CD4-positive, alpha-beta T cell treated with Interleukin-10 for 1 hour (primary cell): ENCODE measurements around the gene HDAC6.
"Not testable (repeated sequence)": the region's sequence is repeated elsewhere in the genome, so short reads cannot be mapped to it uniquely, and the experiment has no call there.

Source experiments
- DNase-seq: peaks from one replicate; pipeline ENCODE4 v3.0.0-alpha.2; 2020

The HDAC6 gene

DNA sequence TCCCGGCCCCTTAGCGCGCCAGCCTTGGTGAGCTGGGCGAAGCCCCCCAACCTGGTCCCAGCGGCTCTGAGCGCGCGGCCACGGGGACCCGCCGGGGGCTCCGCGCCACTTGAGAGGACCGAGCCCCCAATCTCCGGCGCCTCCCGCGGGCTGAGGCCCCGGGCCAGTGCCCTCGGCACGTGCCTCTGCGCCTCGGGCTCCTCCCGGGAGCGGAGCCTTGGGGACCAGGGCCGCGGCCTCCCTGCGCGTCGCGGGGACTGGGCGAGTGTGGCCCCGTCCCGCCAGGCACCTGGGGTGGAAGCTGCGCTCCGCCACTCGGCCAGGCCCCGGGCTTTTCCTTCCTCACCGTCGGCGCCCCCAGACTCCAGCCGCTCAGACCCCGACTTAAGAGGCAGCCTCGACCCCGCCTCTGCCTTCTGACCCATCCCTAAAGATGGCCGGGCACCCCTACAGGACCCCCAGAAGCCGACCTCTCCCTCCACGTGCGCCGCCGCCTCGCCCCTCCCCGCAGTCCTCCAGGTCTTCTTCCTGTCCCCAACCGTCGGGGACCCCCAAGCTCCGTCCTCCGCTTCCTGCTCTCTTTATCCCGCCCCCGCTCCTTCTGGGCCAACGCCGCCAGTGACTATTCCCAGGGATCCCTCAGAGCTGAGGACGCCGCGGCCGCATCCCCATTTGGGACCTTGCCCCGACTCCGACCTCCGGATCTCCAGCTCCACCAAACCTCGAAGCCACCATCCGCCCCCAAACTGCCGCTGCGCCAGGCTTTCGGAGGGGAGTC, 25.2 kb downstream of the HDAC6 start:
- DNase-seq, result no peak

- no peak for DNase-seq
Measured at GRCh38 chrX:48827654-48827968, 25.7 kb downstream of the HDAC6 start.

GRCh38 chrX:48829016-48829735, 27.3 kb downstream of the HDAC6 start:
- DNase-seq, result no peak

DNA sequence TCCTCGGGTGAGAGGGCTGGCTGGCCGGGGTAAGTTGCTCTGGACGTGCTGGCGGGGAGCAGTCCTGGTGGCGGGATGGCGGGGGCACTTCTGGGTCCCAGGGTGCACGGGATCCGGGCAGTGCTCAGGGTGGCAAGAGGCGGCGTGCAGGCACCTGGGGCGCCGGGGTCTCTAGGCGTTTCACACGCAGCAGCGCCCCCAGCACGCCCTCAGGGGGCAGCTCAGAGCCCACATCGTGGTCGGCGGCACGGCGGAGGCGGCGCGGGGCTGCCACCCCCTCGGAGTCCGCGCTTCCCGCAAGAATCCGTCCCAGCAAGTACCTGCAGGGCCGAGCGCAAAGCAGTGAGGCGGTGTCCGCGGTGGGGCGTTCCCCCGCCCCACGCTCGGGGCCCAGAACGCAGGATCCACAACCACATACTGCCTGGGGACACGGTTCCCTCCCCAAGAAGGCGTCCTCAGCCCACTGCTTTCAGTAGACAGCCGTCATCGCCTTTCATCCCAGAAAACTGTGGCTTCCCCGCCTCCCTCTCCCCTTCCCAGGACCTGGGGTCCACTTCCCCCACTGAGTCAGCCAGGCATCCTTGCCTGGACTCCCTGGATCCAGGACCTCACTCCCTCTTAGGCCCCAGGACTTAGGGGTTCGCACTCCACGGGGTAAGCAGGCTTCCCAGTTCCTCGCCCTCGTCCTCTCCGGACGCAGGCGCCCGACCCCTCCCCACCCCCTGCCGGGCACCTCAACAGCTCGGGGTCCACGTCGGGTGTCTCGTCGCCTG, 29.5 kb downstream of the HDAC6 start:
- no peak for DNase-seq

DNA sequence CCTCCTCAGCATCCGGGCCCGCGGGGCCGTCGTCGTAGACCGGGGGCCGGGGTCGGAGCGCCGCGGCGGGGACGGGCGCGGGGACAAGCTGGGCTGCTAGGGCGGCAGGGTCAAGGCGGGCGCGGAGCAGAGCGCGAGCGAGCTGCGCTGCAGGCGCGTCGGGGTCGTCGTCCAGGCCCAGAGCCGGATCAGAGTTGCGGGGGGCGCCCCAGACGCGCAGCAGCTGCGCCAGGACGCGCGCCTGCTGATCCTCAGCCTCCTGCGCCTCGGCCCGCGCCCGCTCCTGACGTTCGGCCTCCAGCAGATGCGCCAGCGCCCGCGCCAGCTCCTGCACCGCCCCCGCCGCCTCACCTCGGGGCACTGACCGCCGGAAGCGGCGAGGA, 30.0 kb downstream of the HDAC6 start:
- DNase-seq, result no peak

DNA sequence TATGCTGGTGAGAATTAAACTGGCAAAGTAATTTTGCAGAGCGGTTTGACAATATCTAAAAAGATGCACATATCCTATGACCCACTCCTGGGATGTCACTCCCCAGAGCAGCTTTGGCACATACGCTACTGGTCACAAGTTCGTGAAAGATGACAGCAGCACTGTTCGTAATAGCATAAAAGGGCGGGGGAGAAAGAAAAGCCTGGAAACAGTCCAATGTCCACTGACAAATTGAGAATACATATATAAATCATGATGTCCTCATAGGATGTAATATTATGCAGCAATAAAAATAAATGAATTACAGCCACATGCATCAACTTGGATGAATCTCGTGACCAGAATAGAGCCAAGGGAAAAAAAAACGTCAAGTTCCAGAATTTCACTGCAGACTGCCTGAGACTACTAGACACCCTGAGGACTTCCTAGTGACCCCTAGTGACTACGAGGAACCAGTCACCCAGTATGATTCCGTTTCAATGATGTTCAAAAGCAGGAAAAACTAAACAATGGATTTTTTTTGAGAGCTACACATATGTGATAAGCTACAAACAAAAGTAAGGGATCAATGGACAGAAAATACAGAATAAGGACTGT, 31.8 kb downstream of the HDAC6 start:
- no peak for DNase-seq

GRCh38 chrX:48834383-48834709, 32.5 kb downstream of the HDAC6 start:
- DNase-seq, result no peak

DNA sequence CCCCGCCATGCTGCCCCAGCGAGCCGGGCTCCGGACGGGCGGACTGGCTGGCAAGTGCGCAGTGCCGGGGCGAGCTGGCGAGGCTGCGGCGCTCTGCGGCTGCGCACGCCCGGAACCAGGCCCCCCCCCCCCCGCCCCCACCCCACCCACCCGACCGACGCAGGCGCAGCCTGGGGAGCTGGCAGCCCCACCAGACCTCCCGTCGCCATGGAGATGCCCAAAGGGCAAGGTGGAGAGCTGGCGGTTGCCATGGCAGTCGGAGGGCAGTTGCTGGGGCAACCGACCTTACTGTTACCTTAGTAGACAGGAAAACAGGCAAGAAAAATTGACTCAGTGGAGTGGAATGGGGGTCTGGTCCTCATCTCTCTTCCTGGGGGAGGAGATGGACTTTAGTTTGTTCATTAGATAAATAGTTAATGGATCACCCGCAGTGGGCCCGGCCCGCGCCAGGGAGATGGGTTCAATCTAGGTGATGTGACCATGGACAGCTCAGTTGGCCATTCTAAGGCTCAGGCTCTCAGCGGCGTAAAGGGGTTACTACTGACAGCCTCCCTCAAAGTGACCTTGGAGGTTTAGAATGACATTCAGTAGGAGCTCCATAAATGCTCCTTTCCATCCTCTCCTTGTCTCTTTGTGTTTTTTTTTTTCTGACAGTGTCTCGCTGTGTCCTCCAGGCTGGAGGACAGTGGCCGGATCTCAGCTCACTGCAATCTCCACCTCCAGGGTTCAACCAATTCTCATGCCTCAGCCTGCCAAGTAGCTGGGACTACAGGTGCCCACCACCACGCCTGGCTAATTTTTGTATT, 33.9 kb downstream of the HDAC6 start, which contains the start of gene PCSK1N:
PCSK1N (minus strand) TSS at position 87 of the 806 bp plus-strand sequence; CDS start at position 9, 78 bp downstream.
- DNase-seq, result peak; percentile 60

GRCh38 chrX:48839686-48840085, 37.8 kb downstream of the HDAC6 start:
- DNase-seq, result no peak

DNA sequence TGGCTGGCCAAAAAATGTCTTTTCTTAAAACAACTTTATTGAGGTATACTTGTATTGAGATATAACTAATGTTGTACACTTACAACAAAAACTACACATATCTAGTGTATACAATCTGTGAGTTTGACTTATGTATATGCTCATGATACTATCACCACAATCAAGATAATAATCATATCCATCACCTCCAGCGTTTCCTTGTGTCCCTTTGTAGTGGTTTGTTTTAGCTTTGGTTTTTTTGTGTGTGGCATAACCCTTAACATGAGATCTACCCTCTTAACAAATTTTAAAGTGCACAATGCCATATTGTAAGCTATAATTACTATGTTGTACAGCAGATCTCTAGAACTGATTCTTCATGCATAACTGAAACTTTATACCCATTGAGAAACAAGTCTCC, 47.0 kb downstream of the HDAC6 start:
- peak; percentile 14 for DNase-seq

DNA sequence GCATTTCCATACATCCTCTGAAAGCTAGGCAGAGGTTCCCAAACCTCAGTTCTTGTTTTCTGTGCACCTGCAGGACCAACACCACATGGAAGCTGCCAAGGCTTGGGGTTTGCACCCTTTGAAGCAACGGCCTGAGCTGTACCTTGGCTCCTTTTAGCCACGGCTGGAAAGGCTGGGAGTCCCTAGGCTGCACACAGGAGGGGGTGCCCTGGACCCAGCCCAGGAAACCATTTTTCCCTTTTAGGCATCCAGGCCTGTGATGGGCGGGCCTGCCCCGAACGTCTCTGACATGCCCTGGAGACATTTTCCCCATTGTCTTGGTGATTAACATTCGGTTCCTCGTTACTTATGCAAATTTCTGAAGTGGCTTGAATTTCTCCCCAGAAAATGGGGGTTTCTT, 51.0 kb downstream of the HDAC6 start:
- no peak for DNase-seq

DNA sequence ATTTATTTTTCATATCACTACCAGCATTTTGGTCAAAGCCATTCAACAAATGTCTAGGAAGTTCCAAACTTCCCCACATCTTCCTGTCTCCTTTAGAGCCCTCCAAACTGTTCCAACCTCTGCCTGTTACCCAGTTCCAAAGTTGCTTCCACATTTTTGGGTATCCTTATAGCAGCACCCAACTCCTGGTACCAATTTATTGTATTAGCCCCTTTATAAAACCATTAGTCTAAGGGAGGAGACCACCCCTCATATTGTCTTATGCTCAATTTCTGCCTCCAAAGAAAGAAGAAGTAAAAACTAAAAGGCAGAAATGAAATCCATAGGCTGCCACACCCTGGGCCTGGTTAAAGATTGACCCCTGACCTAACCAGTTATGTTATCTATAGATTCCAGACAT, 51.6 kb downstream of the HDAC6 start:
- not testable (repeated sequence) for DNase-seq

GRCh38 chrX:48854121-48854804, 52.4 kb downstream of the HDAC6 start:
- not testable (repeated sequence) for DNase-seq

DNA sequence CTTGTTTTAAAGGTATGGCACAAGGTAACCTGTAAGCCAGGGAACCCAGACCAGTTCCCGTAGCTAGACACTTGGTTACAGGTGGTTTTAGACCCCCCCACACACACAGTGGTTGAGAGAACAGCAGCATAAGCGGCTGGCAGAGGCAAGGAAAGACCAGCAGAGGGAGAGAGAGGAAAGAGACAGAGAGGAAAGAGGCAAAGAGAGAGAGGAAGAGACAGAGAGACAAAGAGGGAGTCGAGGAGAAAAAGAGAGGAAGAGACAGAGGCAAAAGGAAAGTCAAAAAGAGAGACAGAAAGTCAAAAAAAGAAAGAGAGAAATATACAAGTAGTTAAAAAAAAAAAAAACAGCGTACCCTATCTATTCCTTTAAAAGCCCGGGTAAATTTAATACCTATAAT, 53.0 kb downstream of the HDAC6 start:
- DNase-seq, result peak; percentile 21

GRCh38 chrX:48864210-48864609, 62.3 kb downstream of the HDAC6 start:
- DNase-seq, result no peak

DNA sequence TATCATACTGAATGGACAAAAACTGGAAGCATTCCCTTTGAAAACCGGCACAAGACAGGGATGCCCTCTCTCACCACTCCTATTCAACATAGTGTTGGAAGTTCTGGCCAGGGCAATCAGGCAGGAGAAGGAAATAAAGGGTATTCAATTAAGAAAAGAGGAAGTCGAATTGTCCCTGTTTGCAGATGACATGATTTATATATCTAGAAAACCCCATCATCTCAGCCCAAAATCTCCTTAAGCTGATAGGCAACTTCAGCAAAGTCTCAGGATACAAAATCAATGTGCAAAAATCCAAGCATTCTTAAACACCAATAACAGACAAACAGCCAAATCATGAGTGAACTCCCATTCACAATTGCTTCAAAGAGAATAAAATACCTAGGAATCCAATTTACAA, 70.2 kb downstream of the HDAC6 start:
- DNase-seq, result not testable (repeated sequence)
